NCI-H446 (cell line): Measurements from ENCODE around the gene MCTS1.
"Not testable (repeated sequence)": the region's sequence is repeated elsewhere in the genome, so short reads cannot be mapped to it uniquely, and the experiment has no call there.

Source experiments
- DNase-seq, 2 experiments: peaks; one replicate each; lab custom pipeline; 2025; lab: John Stamatoyannopoulos, UW

MCTS1 gene

GRCh38 chrX:120629667-120630537 is 26.0 kb downstream of the MCTS1 start, which contains the start of gene C1GALT1C1:
C1GALT1C1 (minus strand) TSS chrX:120630054; CDS start chrX:120627166, 2,888 bp downstream.
- DNase-seq, result peak; percentile 82 to 94

GRCh38 chrX:120638619-120639018 is 34.7 kb downstream of the MCTS1 start:
- no peak for DNase-seq

GRCh38 chrX:120642871-120643270 is 39.0 kb downstream of the MCTS1 start:
- no peak for DNase-seq

DNA sequence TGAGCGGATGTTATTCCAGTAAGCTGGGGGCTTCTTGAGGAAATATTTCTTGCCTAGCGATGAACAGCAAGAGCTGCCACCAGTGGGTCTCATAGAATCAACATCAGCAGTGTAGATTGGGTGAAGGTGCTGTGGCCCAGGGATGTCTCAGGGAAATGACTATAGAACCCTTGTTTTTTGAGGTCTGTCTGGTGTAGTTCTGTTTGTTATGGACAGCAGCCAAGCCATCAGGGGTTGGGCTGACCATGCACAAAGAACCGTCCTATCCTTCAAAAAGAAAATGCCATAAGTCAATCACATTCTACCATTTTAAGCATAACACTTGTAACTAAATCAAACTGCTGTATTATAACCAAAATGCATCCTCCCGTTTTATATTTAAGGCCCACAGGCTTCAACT is 43.2 kb downstream of the MCTS1 start:
- DNase-seq, result no peak

- DNase-seq, result not testable (repeated sequence)
These were observed 48.4 kb downstream of the MCTS1 start for GRCh38 chrX:120652256-120652655.

- peak; percentile 35 to 84 for DNase-seq
These were observed 49.1 kb downstream of the MCTS1 start for GRCh38 chrX:120653000-120653399.

DNA sequence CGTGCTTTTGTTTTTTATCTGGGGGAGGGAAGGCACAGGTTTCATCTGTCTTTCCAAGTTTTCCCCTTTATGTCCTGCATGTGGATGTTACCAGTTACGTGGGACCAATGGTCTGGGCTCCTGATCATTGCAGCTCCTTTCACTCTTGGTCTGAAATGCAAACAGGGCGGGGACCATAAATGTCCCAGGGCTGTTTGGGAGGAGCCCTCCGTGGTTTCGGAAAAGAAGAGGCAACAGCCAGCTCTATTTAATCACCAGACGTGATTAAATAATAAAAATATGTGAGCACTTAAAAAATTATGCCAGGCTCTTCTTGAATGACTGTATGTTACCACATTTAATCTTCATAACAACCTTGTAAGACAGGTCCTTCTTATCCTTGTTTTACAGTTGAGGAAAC is 56.7 kb downstream of the MCTS1 start:
- no peak for DNase-seq
